Femur (tissue), 1 donor: ENCODE results near the gene ULK4.
"Not testable (repeated sequence)": the region's sequence is repeated elsewhere in the genome, so short reads cannot be mapped to it uniquely, and the experiment has no call there.

ENCODE experiments used
- DNase-seq: peaks from one replicate; pipeline ENCODE4 v3.0.0-alpha.2; 2017

ULK4 gene

GRCh38 chr3:41749988-41750387 lies 211.9 kb downstream of the ULK4 start:
- DNase-seq: no peak

- DNase-seq: no peak
Observed at GRCh38 chr3:41746215-41746614, 215.7 kb downstream of the ULK4 start.

DNA sequence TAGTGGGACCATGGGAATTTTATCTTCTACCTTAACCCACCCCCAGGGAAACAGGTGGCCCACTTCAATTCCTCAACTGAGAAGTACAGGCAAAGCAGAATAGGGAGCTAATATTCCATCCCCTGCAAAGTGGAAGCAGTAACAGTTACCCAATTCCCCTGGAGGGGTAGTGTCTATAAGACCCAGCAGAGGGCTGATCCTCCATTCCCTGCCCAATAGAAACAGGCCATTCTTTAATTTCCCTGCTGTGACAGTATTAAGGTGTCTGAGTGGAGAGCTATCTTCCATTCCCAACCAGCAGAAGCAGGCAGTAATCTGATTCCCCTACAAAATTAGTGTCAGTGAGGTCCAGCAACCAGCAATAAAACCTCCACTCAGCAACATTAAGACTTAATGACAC lies 219.8 kb downstream of the ULK4 start:
- DNase-seq: no peak

GRCh38 chr3:41740374-41740886 lies 221.5 kb downstream of the ULK4 start:
- no peak for DNase-seq

- no peak for DNase-seq
Observed at GRCh38 chr3:41726891-41727290, 235.0 kb downstream of the ULK4 start.

DNA sequence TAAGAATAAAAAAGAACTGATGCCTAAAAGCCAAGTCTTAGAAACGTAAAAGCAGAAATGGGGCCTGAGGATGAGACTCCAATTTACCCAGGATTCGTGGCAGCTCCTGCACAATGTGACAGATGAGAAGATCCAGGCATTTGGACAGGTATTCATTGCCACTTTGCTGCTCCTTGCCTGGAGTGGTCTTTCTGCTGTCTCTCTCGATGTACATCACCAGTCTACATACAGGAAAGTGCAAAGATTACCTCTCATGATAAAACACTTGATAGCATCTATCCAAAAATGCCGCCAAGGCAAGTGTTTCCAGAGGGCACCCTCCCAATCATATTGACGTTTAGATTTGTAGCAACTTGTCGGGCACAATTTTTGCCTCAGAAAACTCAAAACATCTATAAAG lies 244.3 kb downstream of the ULK4 start:
- no peak for DNase-seq

GRCh38 chr3:41716471-41716870 lies 245.4 kb downstream of the ULK4 start:
- no peak for DNase-seq

DNA sequence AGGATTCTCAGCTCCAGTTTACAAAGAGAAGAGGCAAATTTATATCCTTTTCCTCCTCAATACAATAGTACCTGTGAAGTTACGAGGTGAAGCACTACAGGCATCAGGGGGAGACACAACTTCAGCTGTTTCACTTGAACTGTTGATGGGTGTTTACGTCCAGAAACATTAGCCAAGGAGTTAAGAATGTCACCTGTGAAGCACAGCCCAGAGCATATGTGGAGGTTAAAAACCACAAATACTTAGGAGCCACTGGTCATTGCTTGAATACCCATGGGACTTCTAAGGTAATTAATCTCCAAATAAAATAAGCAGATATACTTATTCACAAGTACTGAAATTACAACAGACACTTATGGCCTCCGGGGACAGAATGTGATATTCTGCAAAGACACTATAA lies 246.5 kb downstream of the ULK4 start:
- DNase-seq: no peak

DNA sequence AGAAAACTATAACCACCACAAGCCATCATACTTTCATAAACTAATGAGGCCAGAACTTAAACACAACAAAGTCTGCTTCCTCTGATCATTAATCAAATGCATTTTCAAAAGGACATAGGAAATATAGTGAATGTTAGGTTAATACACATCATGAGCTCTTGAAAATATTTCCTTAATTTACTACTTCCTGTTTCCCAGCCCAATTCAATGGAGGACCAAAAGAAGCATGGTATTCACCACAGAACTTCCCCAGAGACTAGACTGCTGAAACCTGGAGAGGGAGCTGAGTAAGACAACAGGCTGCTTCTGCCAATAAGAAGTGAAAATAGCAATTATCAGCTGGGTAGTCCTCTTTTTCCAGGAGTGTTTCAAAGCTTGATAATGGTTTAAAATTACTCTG lies 250.3 kb downstream of the ULK4 start:
- no peak for DNase-seq

DNA sequence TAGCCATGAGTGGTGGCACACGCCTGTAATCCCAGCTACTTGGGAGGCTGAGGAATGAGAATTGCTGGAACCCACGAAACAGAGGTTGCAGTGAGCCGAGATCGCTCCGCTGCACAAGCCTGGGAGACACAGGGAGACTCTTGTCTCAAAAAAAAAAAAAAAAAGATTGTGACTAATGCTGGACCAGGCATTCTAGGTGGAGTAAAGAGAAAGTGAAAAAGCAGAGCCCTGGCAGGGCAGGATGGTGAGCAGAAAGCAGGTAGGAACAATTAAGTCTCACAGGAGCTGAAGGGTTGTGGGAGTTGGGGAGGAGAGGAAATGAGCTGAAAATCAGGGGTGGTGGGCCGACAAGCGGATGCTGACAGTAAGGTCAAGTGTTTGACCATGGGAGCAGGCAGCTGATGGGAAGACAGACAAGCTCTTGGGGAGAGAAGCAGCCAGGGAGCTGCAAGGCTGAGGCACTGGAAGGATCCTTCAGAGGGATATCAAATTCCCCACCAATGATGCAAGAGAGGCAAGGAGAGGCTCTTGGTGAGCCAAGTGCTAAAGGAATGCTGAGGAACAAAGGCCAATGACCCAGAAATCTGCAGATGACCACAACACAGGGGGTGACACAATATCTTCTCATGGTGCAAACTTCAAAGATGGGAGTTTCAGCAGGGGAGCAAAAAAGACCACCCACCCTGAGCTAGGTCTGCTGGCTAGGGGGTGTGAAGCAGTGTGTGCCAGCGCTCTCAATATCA lies 251.1 kb downstream of the ULK4 start:
- no peak for DNase-seq

GRCh38 chr3:41709213-41709612 lies 252.7 kb downstream of the ULK4 start:
- DNase-seq: not testable (repeated sequence)

DNA sequence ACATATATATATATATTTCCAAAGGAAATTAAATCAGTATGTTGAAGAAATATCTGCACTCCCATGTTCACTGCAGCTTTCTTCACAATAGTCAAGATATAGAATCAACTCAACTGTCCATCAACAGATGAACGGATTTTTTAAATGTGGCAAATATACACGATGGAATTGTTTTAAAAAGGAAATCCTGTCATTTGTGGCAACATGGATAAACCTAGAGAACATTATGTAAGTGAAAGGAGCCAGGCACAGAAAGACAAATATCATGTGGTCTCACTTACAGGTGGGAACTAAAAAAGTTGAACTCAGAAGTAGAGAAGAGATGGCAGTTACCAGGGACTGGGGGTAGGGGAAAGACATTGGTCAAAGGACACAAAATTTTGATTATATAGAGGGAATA lies 253.7 kb downstream of the ULK4 start:
- DNase-seq: no peak

DNA sequence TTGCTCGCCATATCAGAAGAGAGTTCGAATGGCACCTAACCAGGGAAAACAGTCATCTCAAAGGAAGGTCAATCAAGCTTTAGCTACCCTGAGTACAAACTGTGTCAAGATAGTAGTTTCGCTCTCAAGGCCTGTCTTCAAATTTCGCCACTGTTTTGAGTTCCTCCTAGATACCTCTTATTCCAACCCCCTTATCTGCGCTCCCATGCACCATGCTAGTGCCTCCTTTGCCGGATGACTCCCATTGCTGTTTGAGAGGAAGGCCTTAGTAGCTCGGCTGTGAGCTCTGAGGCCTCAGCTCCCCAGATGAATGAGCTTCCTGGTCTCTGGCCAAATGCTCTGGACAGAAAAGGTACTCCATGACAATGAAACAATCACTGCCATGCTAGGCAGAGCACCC lies 256.0 kb downstream of the ULK4 start:
- no peak for DNase-seq

GRCh38 chr3:41701191-41701698 lies 260.7 kb downstream of the ULK4 start:
- no peak for DNase-seq

- no peak for DNase-seq
Observed at GRCh38 chr3:41700155-41700554, 261.7 kb downstream of the ULK4 start.

GRCh38 chr3:41698898-41699297 lies 263.0 kb downstream of the ULK4 start:
- no peak for DNase-seq

- no peak for DNase-seq
Observed at GRCh38 chr3:41697702-41698101, 264.2 kb downstream of the ULK4 start.

DNA sequence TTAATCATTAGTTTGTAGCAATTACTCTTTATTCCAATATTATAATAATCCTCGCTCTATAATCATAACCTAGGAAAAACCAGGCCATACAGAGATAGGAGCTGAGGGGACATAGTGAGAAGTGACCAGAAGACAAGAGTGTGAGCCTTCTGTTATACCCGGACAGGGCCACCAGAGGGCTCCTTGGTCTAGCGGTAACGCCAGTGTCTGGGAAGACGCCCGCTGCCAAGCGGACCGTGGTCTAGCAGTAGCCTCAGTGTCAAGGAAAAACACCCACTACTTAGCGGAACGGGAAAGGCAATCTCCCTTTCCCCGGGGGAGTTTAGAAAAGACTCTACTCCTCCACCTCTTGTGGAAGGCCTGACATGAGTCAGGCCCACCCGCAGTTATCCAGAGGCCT lies 266.1 kb downstream of the ULK4 start:
- not testable (repeated sequence) for DNase-seq

DNA sequence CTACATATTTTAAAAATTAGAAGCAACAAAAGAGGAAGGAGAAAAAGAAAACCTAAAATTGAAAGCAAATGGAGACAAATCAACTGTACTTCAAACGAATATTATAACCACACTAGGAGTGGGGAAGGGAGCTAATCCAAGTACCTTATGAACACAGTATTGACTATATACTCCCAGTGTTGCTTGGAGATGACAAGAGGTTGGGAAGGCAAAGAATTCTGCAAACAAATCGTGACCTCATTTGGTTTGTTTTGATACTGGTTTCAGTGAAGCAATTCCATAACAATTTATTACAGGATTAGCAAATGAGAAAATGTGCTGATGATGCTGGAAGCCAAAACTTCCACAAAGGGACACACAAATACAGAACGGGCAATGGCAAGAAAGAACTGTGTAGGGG lies 268.1 kb downstream of the ULK4 start:
- DNase-seq: no peak

DNA sequence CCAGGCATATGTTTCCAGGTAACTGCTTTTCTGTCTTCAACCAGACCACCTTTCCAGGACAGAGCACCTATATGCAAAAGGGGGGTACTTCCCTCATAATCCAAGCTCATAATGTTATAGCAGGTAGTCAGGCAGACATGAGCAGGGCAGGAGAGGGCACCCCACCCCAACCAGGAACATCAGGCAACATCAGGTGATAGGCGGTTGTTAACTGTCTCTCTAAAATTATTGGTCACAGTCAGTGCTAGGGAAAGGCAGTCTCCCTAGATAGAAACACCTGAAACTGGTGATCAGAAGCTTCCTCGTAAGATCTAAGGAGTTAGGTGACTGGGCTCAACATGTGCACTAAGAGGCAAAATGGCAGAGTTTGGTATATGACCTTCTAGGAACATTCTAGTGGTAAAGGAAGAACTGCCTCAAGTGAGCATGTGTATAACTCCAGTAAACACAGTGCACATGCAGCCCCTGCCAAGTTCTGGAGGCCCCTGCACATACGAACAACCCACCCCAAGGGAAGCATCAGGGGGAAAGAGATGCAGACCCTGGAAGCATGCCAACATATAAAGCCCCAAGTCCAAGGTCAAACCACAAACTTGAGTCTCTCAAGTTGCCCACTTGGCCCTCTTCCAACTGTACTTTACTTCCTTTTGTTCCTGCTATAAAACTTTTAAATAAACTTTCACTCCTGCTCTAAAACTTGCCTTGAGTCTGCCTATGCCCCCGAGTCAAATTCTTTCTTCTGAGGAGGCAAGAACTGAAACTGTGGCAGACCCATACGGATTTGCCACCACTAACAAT lies 270.9 kb downstream of the ULK4 start:
- no peak for DNase-seq

GRCh38 chr3:41688595-41689380 lies 273.1 kb downstream of the ULK4 start:
- no peak for DNase-seq

DNA sequence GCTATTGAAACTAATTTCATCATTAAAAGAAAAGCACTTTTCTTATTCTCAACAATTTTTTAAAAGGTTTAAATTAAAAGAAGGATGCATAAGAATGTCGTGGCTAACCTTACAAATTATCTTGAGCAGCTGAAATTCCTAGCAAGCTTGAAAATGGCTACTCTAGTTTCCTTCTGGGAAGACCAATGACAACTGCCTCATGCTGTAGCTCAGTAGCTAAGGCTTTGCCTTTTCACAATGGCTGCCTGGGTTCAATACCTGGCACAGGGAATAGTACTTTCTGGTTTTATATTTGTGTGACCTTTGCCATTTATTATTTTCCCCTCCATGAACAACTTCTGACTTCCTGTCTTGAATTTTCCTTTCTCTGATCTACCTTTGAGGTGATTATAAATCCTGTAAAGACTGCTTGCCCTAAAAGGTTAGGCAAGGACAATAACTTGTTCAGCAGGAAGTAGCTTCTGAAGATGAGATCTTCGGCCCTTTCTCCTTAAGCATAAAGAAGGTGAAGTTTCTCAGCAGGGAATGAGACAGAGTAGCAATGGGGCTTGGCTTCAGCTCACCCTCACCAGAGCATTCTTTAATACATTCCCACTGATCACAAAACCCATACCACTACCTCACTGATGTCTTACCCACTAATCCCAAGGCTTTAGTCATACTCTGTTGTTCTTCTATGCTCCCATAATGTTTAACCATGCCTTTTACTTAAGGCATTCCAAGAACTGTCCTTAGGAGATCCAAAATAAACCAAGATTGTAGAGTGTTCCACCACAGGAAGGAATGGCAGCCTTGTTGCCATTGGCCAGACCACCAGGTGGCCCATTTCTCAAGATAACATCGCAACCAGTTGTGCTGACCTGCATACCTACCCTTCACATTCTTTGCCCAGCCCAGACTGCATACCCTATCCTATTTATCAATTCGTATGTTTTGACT lies 276.8 kb downstream of the ULK4 start:
- no peak for DNase-seq
